WTC11 (cell line): ENCODE measurements around the gene FBXO31. TPM values are rescaled to one million over a fixed set of nuclear protein-coding genes. Genes with fewer than 3 reads are reported as not detected.
A peak's percentile ranks its signal among the peaks of the same experiment; 100 is the strongest.

Experiments
- ATAC-seq: fragments of 200-7000 bp; cut with Tn5 transposase; 2 replicates; pipeline ENCODE4 v1.10.0; 2021; ENCODE audit warnings: mild to moderate bottlenecking, moderate library complexity
- Bru-seq: library from RNA; stranded (reverse); fragments of 400-500 nt; gene quantifications from one replicate; lab custom pipeline; 2021; lab: Mats Ljungman, UMichigan
- CTCF ChIA-PET: fragments of 300-600 bp; sonication (Branson Sonifier 250); formaldehyde crosslinking; loops from one replicate; lab custom pipeline; 2021; ENCODE audit warnings: antibody characterized with exemption; lab: Charles Lee
- POLR2A ChIA-PET: fragments of 350-600 bp; sonication (Branson Sonifier 250); formaldehyde crosslinking; loops from one replicate; lab custom pipeline; 2021; ENCODE audit warnings: antibody characterized with exemption; lab: Charles Lee
- DNase-seq: peaks from one replicate; pipeline ENCODE4 v3.0.0; 2021; ENCODE audit warnings: low spot score
- H3K27ac Mint-ChIP-seq: 2 replicates; pipeline ENCODE4 v1.8.0; 2021; ENCODE audit warnings: mixed read lengths
- H3K27me3 Mint-ChIP-seq: 2 replicates; pipeline ENCODE4 v1.8.0; 2021; ENCODE audit warnings: low read depth, mild to moderate bottlenecking, moderate library complexity, mixed read lengths
- H3K36me3 Mint-ChIP-seq: 2 replicates; pipeline ENCODE4 v1.8.0; 2021; ENCODE audit warnings: mixed read lengths
- H3K4me1 Mint-ChIP-seq: 2 replicates; pipeline ENCODE4 v1.8.0; 2022; ENCODE audit warnings: mixed read lengths
- H3K4me3 Mint-ChIP-seq: 2 replicates; pipeline ENCODE4 v1.8.0; 2021; ENCODE audit warnings: mild to moderate bottlenecking, moderate library complexity, mixed read lengths
- H3K9me3 Mint-ChIP-seq: 2 replicates; pipeline ENCODE4 v1.8.0; 2021; ENCODE audit warnings: mixed read lengths
- ATF1 ChIP-seq: sonication (generic); formaldehyde crosslinking; IDR thresholded peaks from 2 replicates; pipeline ENCODE4 v1.8.1; 2023; ENCODE audit warnings: mild to moderate bottlenecking, moderate library complexity, missing genetic modification reagents
- CREB1 ChIP-seq: sonication (generic); formaldehyde crosslinking; IDR thresholded peaks from 2 replicates; pipeline ENCODE4 v1.8.0; 2023; ENCODE audit warnings: mild to moderate bottlenecking, missing genetic modification reagents
- E2F5 ChIP-seq: sonication (generic); formaldehyde crosslinking; IDR thresholded peaks from 2 replicates; pipeline ENCODE4 v1.8.1; 2022; ENCODE audit warnings: mild to moderate bottlenecking, moderate library complexity, missing genetic modification reagents
- EMX1 ChIP-seq: fragments of 250-450 bp; sonication (Bioruptor Pico); IDR thresholded peaks from 2 replicates; pipeline ENCODE4 v1.8.0; 2021; ENCODE audit warnings: mild to moderate bottlenecking
- ETV6 ChIP-seq: sonication (generic); formaldehyde crosslinking; IDR thresholded peaks from 2 replicates; pipeline ENCODE4 v1.8.1; 2022; ENCODE audit warnings: mild to moderate bottlenecking, missing genetic modification reagents
- FOXP1 ChIP-seq: sonication (generic); formaldehyde crosslinking; IDR thresholded peaks from 2 replicates; pipeline ENCODE4 v1.8.0; 2022; ENCODE audit warnings: missing genetic modification reagents, mild to moderate bottlenecking, moderate library complexity, borderline replicate concordance
- GABPB1 ChIP-seq: sonication (generic); formaldehyde crosslinking; IDR thresholded peaks from 2 replicates; pipeline ENCODE4 v1.8.1; 2023; ENCODE audit warnings: mild to moderate bottlenecking, missing genetic modification reagents
- GTF2I ChIP-seq: fragments of 250-450 bp; sonication (Bioruptor Pico); conservative IDR thresholded peaks from 2 replicates; pipeline ENCODE4 v1.4.0; 2021; ENCODE audit warnings: mild to moderate bottlenecking
- HMGXB4 ChIP-seq: sonication (generic); formaldehyde crosslinking; IDR thresholded peaks from 2 replicates; pipeline ENCODE4 v1.8.1; 2023; ENCODE audit warnings: mild to moderate bottlenecking, moderate library complexity, missing genetic modification reagents
- IRF1 ChIP-seq: sonication (generic); formaldehyde crosslinking; IDR thresholded peaks from 2 replicates; pipeline ENCODE4 v1.8.0; 2023; ENCODE audit warnings: missing genetic modification reagents
- KAT7 ChIP-seq: sonication (generic); formaldehyde crosslinking; IDR thresholded peaks from 2 replicates; pipeline ENCODE4 v1.8.1; 2023; ENCODE audit warnings: missing genetic modification reagents, mild to moderate bottlenecking, borderline replicate concordance
- MYBL2 ChIP-seq: sonication (generic); formaldehyde crosslinking; IDR thresholded peaks from 2 replicates; pipeline ENCODE4 v1.8.1; 2023; ENCODE audit warnings: mild to moderate bottlenecking, moderate library complexity, missing genetic modification reagents
- NFE2L1 ChIP-seq: sonication (generic); formaldehyde crosslinking; IDR thresholded peaks from 2 replicates; pipeline ENCODE4 v1.8.1; 2023; ENCODE audit warnings: missing genetic modification reagents
- NR3C1 ChIP-seq: sonication (generic); formaldehyde crosslinking; conservative IDR thresholded peaks from 2 replicates; pipeline ENCODE4 v1.8.1; 2023; ENCODE audit warnings: low read depth, mild to moderate bottlenecking, missing genetic modification reagents
- PRRX2 ChIP-seq: fragments of 250-450 bp; sonication (Bioruptor Pico); IDR thresholded peaks from 2 replicates; pipeline ENCODE4 v1.8.0; 2021; ENCODE audit warnings: mild to moderate bottlenecking
- RELA ChIP-seq: sonication (generic); formaldehyde crosslinking; IDR thresholded peaks from 2 replicates; pipeline ENCODE4 v1.8.1; 2022; ENCODE audit warnings: missing genetic modification reagents, mild to moderate bottlenecking, borderline replicate concordance
- SP1 ChIP-seq: sonication (generic); formaldehyde crosslinking; conservative IDR thresholded peaks from 2 replicates; pipeline ENCODE4 v1.8.1; 2022; ENCODE audit warnings: missing genetic modification reagents
- TEAD1 ChIP-seq: sonication (generic); formaldehyde crosslinking; IDR thresholded peaks from 2 replicates; pipeline ENCODE4 v1.8.0; 2022; ENCODE audit warnings: mild to moderate bottlenecking, missing genetic modification reagents
- TP53 ChIP-seq: sonication (generic); formaldehyde crosslinking; IDR thresholded peaks from 2 replicates; pipeline ENCODE4 v1.8.1; 2023; ENCODE audit warnings: mild to moderate bottlenecking, missing genetic modification reagents
- USF1 ChIP-seq: sonication (generic); formaldehyde crosslinking; IDR thresholded peaks from 2 replicates; pipeline ENCODE4 v1.8.0; 2022; ENCODE audit warnings: mild to moderate bottlenecking, missing genetic modification reagents
- ZMAT4 ChIP-seq: fragments of 250-450 bp; sonication (Bioruptor Pico); IDR thresholded peaks from 2 replicates; pipeline ENCODE4 v1.9.0; 2021; ENCODE audit warnings: mild to moderate bottlenecking
- ZNF138 ChIP-seq: sonication (generic); formaldehyde crosslinking; conservative IDR thresholded peaks from 2 replicates; pipeline ENCODE4 v1.8.1; 2022; ENCODE audit warnings: mild to moderate bottlenecking, moderate library complexity, missing genetic modification reagents
- ZNF219 ChIP-seq: sonication (generic); formaldehyde crosslinking; IDR thresholded peaks from 2 replicates; pipeline ENCODE4 v1.8.0; 2023; ENCODE audit warnings: missing genetic modification reagents, mild to moderate bottlenecking, borderline replicate concordance
- ZNF232 ChIP-seq: sonication (generic); formaldehyde crosslinking; IDR thresholded peaks from 2 replicates; pipeline ENCODE4 v1.8.0; 2022; ENCODE audit warnings: mild to moderate bottlenecking, missing genetic modification reagents
- ZNF396 ChIP-seq: fragments of 250-450 bp; sonication (Bioruptor Pico); IDR thresholded peaks from 2 replicates; pipeline ENCODE4 v1.8.0; 2021; ENCODE audit warnings: mild to moderate bottlenecking, moderate library complexity, borderline replicate concordance
- ZNF416 ChIP-seq: fragments of 250-450 bp; sonication (Bioruptor Pico); IDR thresholded peaks from 2 replicates; pipeline ENCODE4 v1.9.0; 2021; ENCODE audit warnings: mild to moderate bottlenecking, inconsistent platforms
- ZNF423 ChIP-seq: fragments of 250-450 bp; sonication (Bioruptor Pico); IDR thresholded peaks from 2 replicates; pipeline ENCODE4 v2.1.2; 2022; ENCODE audit warnings: mild to moderate bottlenecking, moderate library complexity
- ZNF532 ChIP-seq: fragments of 250-450 bp; sonication (Bioruptor Pico); IDR thresholded peaks from 2 replicates; pipeline ENCODE4 v1.9.0; 2021; ENCODE audit warnings: mild to moderate bottlenecking, borderline replicate concordance
- long read RNA-seq, 3 experiments: library from RNA in 1 of 3; library from capped mRNA in 1 of 3; library from polyadenylated mRNA in 1 of 3; unstranded in 2 of 3; stranded (forward) in 1 of 3; transcript quantifications; one replicate each; pipeline ENCODE4 v2.0.0, GENCODE V29; 2021
- total RNA-seq: library from RNA; stranded (reverse); gene quantifications from 3 replicates; pipeline ENCODE4 v1.2.3, GENCODE V29; 2021

Gene FBXO31
- total RNA-seq (20.8 to 24.2 TPM (median 22.6 TPM) in 3 replicates), Bru-seq, nascent RNA (percentile 57 among the genes with signal in this experiment)
- long read RNA-seq, experiment 1, full-length matches to known transcripts, result 39 of 73 reads
- long read RNA-seq, experiment 1, partial matches to known transcripts, result 6 of 73 reads
- long read RNA-seq, experiment 1, other reads (novel, unspliced or antisense), result 28 of 73 reads
- long read RNA-seq, experiment 2, full-length matches to known transcripts, result 5 of 16 reads
- long read RNA-seq, experiment 2, partial matches to known transcripts, result 4 of 16 reads
- long read RNA-seq, experiment 2, other reads (novel, unspliced or antisense), result 7 of 16 reads
- long read RNA-seq, experiment 3, partial matches to known transcripts, result 0 of 2 reads
- long read RNA-seq, experiment 3, other reads (novel, unspliced or antisense), result 2 of 2 reads

- DNase-seq (peak; percentile 88), ATAC-seq (peak; percentile 74)
- peak within 1 kb of the TSS; percentile 80 for H3K4me3 Mint-ChIP-seq
- H3K9me3 Mint-ChIP-seq, result peaks cover 5% of the 10 kb centered on the region
- CTCF ChIA-PET, result interaction anchor here (0.7 to 2.1 kb wide), 12 partner anchors 9 to 253 kb away, joined by 3 to 19 read pairs (median 4); partner anchors contain the start of gene C16orf95
- H3K36me3 Mint-ChIP-seq, result peaks cover 10% of the 10 kb centered on the region
- no peaks in the 10 kb centered on the region for H3K27me3 Mint-ChIP-seq
- POLR2A ChIA-PET, result interaction anchor here (0.6 to 2.3 kb wide), 7 partner anchors 9 to 86 kb away, joined by 3 to 9 read pairs (median 3); partner anchors contain the start of gene C16orf95
- H3K27ac Mint-ChIP-seq, result peak within 1 kb of the TSS; percentile 94
- peaks cover 38% of the 10 kb centered on the region for H3K4me1 Mint-ChIP-seq
- peak; percentile 100 for TF ChIP-seq HMGXB4 (CRISPR knock-in tag)
- no peak for TF ChIP-seq NFE2L1 (CRISPR knock-in tag)
- TF ChIP-seq ZNF396 (CRISPR knock-in tag), result no peak
- TF ChIP-seq ZNF423 (CRISPR knock-in tag), result peak; percentile 21; the same call in 1 of the 2 replicates
- peak; percentile 38; the same call in 1 of the 2 replicates for TF ChIP-seq FOXP1 (CRISPR knock-in tag)
- no peak; the same call in 1 of the 2 replicates for TF ChIP-seq NR3C1
- 0 out of 2 replicates have a peak, but pooled peaks have one; percentile 25 for TF ChIP-seq GTF2I
- TF ChIP-seq RELA (CRISPR knock-in tag), result no peak
- 0 out of 2 replicates have a peak, but pooled peaks have one; percentile 19 for TF ChIP-seq KAT7 (CRISPR knock-in tag)
- TF ChIP-seq ETV6, result peak; percentile 88; the same call in 1 of the 2 replicates
- peak; percentile 56 for TF ChIP-seq TEAD1 (CRISPR knock-in tag)
- TF ChIP-seq GABPB1 (CRISPR knock-in tag), result peak; percentile 88
- TF ChIP-seq ZNF416, result no peak
- TF ChIP-seq MYBL2 (CRISPR knock-in tag), result no peak; the same call in 1 of the 2 replicates
- 0 out of 2 replicates have a peak, but pooled peaks have one; percentile 56 for TF ChIP-seq E2F5 (CRISPR knock-in tag)
- TF ChIP-seq ZNF232, result peak; percentile 67; the same call in 1 of the 2 replicates
- TF ChIP-seq TP53 (CRISPR knock-in tag), result 0 out of 2 replicates have a peak, but pooled peaks have one; percentile 80
- 0 out of 2 replicates have a peak, but pooled peaks have one; percentile 16 for TF ChIP-seq EMX1 (CRISPR knock-in tag)
- peak; percentile 11; the same call in 1 of the 2 replicates for TF ChIP-seq PRRX2 (CRISPR knock-in tag)
- TF ChIP-seq CREB1 (CRISPR knock-in tag), result peak; percentile 81; the same call in 1 of the 2 replicates
- TF ChIP-seq IRF1 (CRISPR knock-in tag), result peak; percentile 72; the same call in 1 of the 2 replicates
- TF ChIP-seq ZNF138 (CRISPR knock-in tag), result peak; percentile 82; the same call in 1 of the 2 replicates
- no peak for TF ChIP-seq ZNF532 (CRISPR knock-in tag)
- peak; percentile 90 for TF ChIP-seq SP1
- 0 out of 2 replicates have a peak, but pooled peaks have one; percentile 14 for TF ChIP-seq ZNF219 (CRISPR knock-in tag)
- TF ChIP-seq ATF1 (CRISPR knock-in tag), result no peak
- peak; percentile 38; the same call in 1 of the 2 replicates for TF ChIP-seq USF1 (CRISPR knock-in tag)
- TF ChIP-seq ZMAT4 (CRISPR knock-in tag), result no peak
Observed at GRCh38 chr16:87383505-87384161, at the start of gene FBXO31. Gene FBXO31, minus strand, starts transcription at chr16:87383776. Its CDS starts 32 bp downstream, at chr16:87383744.
